Effector CD4-positive, alpha-beta T cell (primary cell): ENCODE data around the gene ZG16. TPM values are rescaled to one million over a fixed set of nuclear protein-coding genes. Genes with fewer than 3 reads are reported as not detected.
"Not testable (repeated sequence)": the region's sequence is repeated elsewhere in the genome, so short reads cannot be mapped to it uniquely, and the experiment has no call there.

Source experiments
- DNase-seq: peaks from one replicate; pipeline ENCODE4 v3.0.0-alpha.2; 2020
- total RNA-seq: gene quantifications from one replicate; lab custom pipeline; 2026; lab: John Stamatoyannopoulos, UW

Gene ZG16, protein sequence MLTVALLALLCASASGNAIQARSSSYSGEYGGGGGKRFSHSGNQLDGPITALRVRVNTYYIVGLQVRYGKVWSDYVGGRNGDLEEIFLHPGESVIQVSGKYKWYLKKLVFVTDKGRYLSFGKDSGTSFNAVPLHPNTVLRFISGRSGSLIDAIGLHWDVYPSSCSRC
- not detected for total RNA-seq

DNA sequence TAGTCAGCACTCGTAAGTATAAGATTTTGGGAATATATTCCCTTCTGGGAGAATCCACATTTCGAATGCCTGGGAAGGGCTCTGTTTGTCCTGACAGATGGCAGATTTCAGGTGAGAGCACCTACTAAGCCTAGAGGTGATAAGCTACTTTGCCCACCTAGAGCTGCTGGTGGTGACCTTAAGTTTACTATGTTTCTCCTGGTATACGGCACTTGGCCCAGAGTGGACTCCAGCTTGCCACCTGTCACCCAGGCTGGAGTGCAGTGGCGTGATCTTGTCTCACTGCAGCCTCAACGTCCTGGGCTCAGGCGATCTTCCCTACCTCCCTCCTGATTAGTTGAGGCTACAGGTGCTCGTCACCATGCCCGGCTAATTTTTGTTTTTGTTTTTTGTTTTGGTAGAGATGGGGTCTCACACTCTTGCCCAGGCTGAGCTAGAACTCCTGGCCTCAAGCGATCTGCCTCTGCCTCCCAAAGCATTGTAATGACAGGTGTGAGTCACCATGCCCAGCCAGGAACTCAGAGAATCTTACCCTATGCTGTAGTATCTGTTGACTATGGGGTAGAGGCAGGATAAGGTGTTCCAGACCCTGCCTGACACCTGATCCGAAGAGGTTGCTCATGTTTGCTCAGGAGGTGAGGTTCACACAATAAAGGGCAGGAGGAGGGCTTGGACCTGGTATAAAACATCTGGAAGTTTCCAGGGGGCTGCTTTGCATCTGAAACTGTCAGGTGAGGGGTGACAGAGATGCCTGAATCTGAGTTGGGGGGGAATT lies at the start of gene ZG16:
Gene ZG16 (plus strand): TSS at position 681 of the 775 bp plus-strand sequence. CDS start 1,011 bp downstream, outside the sequence.
- DNase-seq: no peak

DNA sequence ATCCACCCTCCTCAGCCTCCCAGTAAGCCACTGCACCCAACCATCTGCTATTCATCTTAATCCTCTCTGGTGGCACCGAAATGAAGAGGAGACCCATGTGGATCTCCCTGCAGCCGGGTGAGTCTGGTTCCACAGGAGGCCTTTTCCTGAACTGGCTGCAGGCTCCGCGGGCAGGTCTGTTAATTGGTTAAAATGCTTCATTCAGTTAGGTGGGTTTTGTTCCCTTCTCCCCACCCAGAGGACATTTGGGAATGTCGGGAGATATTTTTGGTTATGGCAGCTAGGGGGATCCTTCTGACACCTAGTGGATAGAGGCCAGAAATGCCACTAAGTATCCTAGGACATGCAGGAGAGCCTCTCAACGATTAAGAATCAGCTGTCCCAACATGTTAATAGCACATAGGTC lies 48.9 kb upstream of the ZG16 start:
- DNase-seq: no peak

DNA sequence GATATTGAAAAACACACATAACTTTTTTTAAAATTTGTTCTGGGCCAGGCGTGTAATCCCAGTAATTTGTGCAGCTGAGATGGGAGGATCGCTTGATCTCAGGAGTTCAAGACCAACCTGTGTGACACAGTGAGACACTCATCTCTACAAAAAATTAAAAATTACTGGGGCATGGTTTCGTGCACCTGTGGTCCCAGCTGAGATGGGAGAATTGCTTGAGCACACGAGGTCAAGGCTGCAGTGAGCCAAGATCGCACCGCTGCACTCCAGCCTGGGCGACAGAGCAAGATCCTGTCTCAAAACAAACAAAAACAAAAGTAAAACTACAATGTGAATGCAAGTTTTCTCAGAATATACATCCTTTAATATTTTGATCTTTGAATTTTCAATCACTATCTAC lies 47.4 kb upstream of the ZG16 start:
- DNase-seq: no peak

DNA sequence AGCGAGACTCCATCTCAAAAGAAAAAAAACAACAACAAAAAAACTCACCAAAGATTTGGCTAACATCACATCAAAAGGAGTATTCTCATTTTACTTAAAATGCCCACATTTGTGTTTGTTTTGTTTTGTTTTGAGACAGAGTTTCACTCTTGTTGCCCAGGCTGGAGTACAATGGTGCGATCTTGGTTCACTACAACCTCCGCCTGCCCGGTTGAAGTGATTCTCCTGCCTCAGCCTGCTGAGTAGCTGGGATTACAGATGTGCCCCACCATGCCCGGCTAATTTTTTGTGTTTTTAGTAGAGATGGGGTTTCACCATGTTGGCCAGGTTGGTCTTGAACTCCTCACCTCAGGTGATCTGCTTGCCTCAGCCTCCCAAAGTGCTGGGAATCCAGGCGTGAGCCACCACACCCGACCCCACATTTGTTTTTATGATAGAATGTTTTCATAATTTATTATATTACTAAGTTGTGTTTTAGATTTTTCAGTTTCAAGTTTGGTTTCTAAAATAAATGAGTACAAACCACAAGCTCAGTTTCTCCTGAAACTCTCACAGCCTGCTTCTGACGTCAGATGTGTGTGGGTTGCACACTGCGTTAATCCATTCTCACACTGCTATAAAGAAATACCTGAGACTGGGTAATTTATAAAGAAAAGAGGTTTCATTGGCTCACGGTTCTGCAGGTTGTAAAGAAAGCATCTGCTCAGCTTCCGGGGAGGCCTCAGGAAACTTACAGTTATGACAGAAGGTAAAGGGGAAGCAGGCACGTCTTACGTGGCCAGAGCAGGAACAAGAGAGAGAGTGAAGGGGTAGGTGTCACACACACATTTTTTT lies 46.1 kb upstream of the ZG16 start:
- DNase-seq: not testable (repeated sequence)

GRCh38 chr16:29734786-29735185 lies 43.3 kb upstream of the ZG16 start:
- no peak for DNase-seq

DNA sequence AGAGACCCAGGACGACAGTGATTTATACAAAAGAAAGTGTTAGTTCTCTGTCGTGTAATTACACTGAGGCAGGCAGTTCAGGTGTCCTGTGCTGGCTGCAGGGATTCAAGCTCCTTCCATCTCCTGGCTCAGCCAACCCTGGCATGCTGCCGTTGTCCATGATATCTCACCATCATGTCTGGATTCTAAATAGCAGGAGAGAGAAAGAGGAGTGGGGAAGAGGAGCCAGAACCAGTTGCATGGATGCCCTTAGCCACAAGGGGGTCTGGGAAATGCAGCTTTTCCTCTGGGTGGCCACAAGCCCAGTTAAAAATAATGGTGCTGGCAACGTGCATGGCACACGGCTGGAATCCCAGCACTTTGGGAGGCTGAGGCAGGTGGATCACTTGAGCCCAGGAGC lies 41.9 kb upstream of the ZG16 start:
- DNase-seq: no peak

DNA sequence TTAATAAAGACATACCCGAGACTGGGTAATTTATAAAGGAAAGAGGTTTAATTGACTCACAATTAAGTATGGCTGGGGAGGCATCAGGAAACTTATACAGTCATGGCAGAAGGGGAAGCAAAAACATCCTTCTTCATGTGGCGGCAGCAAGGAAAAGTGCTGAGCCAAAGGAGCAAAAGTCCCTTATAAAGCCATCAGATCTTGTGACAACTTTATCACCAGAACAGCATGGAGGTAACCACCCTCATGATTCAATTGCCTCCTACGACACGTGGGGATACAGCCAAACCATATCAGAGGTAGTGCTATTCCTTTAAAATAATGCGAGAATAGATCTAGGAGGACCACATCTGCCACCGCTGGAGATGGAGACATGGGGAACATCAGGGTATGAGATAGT lies 41.3 kb upstream of the ZG16 start:
- no peak for DNase-seq

DNA sequence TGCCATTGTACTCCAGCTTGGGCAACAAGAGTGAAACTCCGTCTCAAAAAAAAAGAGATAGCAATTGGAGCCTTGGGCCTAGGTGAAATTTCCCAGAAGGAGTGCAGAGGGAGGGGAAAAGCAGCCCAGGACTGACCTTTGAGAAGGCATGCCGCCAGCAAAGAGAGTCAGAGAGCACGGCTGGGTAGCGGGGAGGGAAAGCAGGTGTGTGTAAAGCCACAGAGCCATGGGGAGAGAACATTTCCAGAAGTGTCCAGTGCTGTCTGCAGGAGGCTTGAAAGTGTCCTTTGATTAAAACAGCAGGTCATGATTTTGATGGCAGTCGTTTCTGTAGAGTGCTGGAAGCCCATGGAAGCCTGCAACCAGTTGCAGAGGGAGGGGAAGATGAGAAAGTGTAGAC lies 40.3 kb upstream of the ZG16 start:
- DNase-seq: no peak

GRCh38 chr16:29738514-29738913 lies 39.5 kb upstream of the ZG16 start:
- peak; percentile 53 for DNase-seq

- not testable (repeated sequence) for DNase-seq
These were observed 38.0 kb upstream of the ZG16 start for GRCh38 chr16:29739927-29740629.

DNA sequence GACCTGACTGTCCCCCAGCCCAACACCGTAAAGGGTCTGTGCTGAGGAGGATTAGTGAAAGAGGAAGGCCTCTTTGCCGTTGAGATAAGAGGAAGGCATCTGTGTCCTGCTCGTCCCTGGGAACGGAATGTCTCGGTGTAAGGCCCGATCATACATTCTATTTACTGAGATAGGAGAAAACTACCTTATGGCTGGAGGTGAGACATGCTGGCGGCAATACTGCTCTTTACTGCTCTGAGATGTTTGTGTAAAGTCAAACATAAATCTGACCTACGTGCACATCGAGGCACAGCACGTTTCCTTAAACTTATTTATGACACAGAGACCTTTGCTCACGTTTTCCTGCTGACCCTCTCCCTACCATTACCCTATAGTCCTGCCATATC lies 37.4 kb upstream of the ZG16 start:
- DNase-seq: not testable (repeated sequence)

DNA sequence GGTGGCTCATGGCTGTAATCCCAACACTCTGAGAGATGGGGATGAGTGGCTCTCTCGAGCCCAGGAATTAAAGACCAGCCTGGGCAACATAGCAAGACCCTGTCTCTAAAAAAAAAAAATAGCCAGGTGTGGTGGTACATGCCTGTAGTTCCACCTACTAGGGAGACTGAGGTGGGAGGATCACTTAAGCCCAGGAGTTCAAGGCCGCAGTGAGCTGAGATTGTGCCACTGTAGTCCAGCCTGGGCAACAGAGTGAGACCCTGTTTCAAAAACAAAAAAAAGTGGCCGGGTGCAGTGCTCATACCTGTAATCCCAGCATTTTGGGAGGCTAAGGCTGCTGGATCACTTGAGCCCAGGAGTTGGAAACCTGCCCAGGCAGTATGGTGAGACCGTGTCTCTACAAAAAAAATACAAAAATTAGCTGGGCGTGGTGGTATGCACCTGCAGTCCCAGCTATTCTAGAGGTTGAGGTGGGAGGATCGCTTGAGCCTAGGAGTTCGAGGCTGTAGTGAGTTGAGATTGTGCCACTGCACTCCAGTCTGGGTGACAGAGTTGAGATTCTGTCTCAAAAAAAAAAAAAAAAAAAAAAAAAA lies 35.3 kb upstream of the ZG16 start:
- no peak for DNase-seq

- no peak for DNase-seq
These were observed 34.6 kb upstream of the ZG16 start for GRCh38 chr16:29743475-29743826.

DNA sequence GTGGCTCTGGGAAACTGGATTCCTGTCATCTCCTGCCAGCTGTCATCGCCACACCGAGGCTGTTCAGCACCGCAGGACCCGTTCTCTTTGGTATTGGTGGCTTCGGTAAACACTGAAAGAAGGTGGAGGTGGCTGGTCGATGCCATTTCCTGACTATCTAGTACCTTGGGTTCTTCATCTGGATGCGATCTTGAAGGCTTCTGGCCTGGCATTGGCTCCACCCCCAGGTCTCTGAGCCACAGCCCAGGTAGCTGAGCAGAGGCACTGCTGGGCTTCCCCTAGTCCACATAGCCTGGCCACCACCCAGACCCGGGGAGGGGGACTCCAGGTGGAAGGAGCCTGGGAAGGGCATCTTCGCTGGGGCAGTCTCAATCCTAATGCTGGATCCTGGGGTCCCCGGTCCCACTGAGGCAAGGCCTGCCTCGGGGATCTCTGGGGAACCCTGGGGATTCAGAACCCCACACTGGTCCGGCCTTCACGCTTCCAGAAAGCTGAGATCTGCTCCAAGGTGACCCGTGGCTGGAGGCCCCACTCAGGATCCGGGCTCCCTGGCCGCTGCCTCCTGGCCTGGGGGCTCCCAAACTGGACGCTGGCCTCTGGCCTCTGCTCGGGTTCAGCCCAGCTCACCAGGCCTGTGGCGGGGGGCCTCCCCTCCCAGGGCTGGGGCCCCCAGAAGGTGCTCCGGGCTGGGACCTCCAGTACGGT lies 34.1 kb upstream of the ZG16 start:
- peak; percentile 32 for DNase-seq

- DNase-seq: no peak
These were observed 33.4 kb upstream of the ZG16 start for GRCh38 chr16:29744541-29745101.

DNA sequence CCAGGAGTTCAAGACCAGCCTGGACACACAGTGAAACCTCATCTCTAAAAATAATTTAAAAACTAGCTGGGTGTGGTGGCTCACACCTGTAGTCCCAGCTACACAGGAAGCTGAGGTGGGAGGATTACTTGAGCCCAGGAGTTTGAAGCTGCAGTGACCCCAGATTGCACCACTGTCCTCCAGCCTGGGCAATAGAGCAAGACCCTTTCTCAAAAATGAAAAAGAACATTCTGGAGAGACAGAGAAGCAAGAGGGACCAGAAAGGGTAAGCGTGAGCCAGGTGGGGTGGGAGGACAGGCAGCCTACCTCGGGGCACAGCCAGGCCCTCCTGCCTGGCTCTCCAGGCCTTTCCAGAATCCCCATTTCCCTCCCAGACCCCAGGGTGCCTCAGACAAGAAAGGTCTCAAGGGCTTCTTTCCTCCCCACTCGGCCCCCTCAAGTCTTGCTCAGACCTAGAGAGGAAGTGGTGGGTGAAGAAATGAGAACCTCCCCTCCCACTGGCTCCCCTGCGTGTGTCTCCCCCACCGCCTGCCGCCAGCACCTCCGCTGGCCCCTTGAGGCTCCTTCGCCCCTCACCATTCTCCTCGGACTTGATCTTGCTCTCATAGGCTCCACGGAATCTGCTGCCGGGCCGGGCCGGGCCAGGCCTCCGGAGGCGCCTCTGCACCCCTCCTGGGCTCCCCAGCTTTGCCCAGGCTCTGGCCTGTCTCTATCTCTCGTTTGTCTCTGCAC lies 32.8 kb upstream of the ZG16 start:
- peak; percentile 31 for DNase-seq

DNA sequence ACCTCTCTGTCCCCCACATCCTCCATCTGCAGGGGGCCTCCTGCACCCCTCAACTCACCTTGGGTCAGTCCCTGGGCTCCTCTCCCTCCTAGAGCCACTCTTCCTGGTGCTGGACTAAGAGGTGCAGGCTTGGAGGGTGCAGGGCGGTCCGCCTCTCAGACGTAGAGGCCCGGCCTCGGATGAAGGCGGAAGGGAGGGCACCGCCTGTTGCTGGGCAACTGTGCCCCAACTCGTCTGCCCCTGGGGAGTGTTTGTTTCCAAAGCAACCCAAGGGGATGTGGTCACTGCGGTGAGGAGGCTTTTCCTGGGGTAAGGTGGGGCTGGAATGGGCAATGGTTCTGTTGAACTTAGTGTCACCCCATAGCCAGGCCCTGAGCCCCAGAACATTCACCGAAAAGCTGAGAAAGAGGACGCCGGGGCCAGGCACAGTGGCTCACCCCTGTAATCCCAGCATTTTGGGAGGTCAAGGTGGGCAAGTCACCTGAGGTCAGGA lies 32.2 kb upstream of the ZG16 start, which contains the start of gene C16orf54:
Gene C16orf54 (minus strand): TSS at position 138 of the 493 bp plus-strand sequence. CDS start 1,039 bp downstream, outside the sequence.
- DNase-seq: peak; percentile 93

GRCh38 chr16:29746518-29746917 lies 31.5 kb upstream of the ZG16 start:
- not testable (repeated sequence) for DNase-seq

GRCh38 chr16:29747947-29748759 lies 29.9 kb upstream of the ZG16 start:
- no peak for DNase-seq

DNA sequence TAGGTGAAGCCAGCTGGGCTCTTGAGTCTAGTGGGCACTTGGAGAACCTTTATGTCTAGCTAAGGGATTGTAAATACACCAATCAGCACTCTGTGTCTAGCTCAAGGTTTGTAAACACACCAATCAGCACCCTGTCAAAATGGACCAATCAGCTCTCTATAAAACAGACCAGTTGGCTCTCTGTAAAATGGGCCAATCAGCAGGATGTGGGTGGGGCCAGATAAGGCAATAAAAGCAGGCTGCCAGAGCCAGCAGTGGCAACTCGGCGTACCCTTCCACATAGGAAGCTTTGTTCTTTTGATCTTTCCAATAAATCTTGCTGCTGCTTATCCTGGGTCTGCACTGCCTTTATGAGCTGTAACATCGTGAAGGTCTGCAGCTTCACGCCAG lies 29.3 kb upstream of the ZG16 start:
- DNase-seq: not testable (repeated sequence)
